Osteoblast (primary cell): Measurements from ENCODE around the gene WWP2. TPM values are rescaled to one million over a fixed set of nuclear protein-coding genes. Genes with fewer than 3 reads are reported as not detected.

ENCODE experiments used
- DNase-seq: peaks from one replicate; pipeline ENCODE4 v3.0.0; 2011; ENCODE audit warnings: low spot score, mixed read lengths; ENCODE audit not compliant: insufficient read length; ENCODE audit errors: missing footprints
- H2AFZ ChIP-seq: 2 replicates; pipeline ENCODE4 v1.6.0; 2011; ENCODE audit warnings: mild to moderate bottlenecking, low read length
- H3K27ac ChIP-seq: 2 replicates; pipeline ENCODE4 v1.5.1; 2011; ENCODE audit warnings: mild to moderate bottlenecking, low read depth, low read length, moderate library complexity
- H3K27me3 ChIP-seq: 2 replicates; pipeline ENCODE4 v1.6.0; 2012; ENCODE audit warnings: mild to moderate bottlenecking, control low read depth, inconsistent platforms, low read length, moderate library complexity; ENCODE audit not compliant: insufficient read depth
- H3K36me3 ChIP-seq: 2 replicates; pipeline ENCODE4 v1.5.1; 2011; ENCODE audit warnings: mild to moderate bottlenecking, low read length, control low read depth, moderate library complexity; ENCODE audit not compliant: insufficient read depth
- H3K4me1 ChIP-seq: 2 replicates; pipeline ENCODE4 v1.5.1; 2011; ENCODE audit warnings: mild to moderate bottlenecking, low read length, control low read depth, moderate library complexity; ENCODE audit not compliant: insufficient read depth
- H3K4me2 ChIP-seq: 2 replicates; pipeline ENCODE4 v1.6.0; 2011; ENCODE audit warnings: mild to moderate bottlenecking, low read length; ENCODE audit not compliant: insufficient read depth
- H3K4me3 ChIP-seq: fragments of 200-600 bp; sonication (generic); 3 replicates; pipeline ENCODE4 v1.5.1; 2012; ENCODE audit warnings: mild to moderate bottlenecking, low read length, inconsistent platforms; ENCODE audit not compliant: insufficient read depth
- H3K79me2 ChIP-seq: 2 replicates; pipeline ENCODE4 v1.6.0; 2012; ENCODE audit warnings: mild to moderate bottlenecking, low read length, control low read depth, inconsistent platforms; ENCODE audit not compliant: insufficient read depth
- H3K9me3 ChIP-seq: 2 replicates; pipeline ENCODE4 v1.5.1; 2011; ENCODE audit warnings: low read depth, low read length, control low read depth
- H4K20me1 ChIP-seq: 2 replicates; pipeline ENCODE4 v1.6.0; 2012; ENCODE audit warnings: mild to moderate bottlenecking, low read length, control low read depth; ENCODE audit not compliant: insufficient read depth
- CTCF ChIP-seq: IDR thresholded peaks from 2 replicates; pipeline ENCODE4 v1.5.1; 2011; ENCODE audit warnings: mild to moderate bottlenecking, low read depth, low read length, moderate library complexity; ENCODE audit errors: extremely low read depth
- total RNA-seq: library from RNA; depleted of rRNA; stranded (reverse); fragments of >200 nt; gene quantifications from 2 replicates; pipeline ENCODE4 v1.2.3, GENCODE V29; 2012

Gene WWP2
- total RNA-seq, 1 donor: 46.7 TPM

DNA sequence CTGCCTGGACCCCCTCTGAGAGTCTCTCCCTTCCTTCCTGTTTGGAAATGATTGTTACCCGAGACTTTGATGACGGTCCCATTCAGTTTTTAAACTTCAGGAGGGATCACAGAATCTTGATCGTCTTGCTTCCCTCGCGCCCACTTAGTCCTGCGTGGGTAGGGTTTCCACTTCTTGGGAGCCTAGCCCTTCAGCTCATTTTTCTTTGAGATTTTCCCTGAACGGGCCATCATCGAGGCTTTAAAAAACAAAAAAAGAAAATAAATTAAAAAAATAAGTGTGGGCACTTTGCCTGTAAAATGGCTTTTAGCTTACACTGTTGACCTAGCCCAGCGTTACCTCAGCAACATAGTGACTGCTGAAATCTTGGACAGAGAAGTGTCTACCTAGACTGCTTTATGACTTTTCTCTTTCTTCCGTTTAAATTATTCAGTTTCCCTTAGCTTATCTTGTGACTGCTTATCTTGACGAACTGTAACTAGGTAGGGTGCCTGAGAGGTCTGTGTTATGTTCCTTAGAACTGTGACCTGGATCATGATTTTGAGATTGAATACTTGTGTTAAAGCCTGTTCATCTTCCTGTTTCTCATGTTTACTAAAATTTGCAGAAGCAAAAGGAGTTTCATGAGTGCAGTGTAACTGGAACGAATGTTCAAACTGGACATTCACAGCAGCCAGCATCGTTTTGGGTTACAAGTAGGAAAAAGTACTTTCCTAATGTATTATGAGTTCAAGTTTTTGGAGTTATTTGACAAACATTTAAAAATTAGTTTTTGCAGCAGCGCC is 874 bp downstream of the WWP2 start:
- TF ChIP-seq CTCF: no peak
- Histone ChIP-seq H2AFZ (peak overlapping the region; percentile 99), H3K9me3 (no peaks in the 10 kb centered on the region), H3K4me3 (peak overlapping the region; percentile 99), H3K27me3 (no peaks in the 10 kb centered on the region), H3K4me1 (peaks cover 12% of the 10 kb centered on the region), H3K36me3 (no peaks in the 10 kb centered on the region), H3K27ac (peak overlapping the region; percentile 85), H3K4me2 (peak overlapping the region; percentile 99), H4K20me1 (peaks cover 6% of the 10 kb centered on the region), H3K79me2 (peaks cover 57% of the 10 kb centered on the region)
- DNase-seq: no peak

GRCh38 chr16:69763599-69763942 is 1.4 kb downstream of the WWP2 start:
- Histone ChIP-seq H3K9me3 (no peaks in the 10 kb centered on the region), H3K27me3 (no peaks in the 10 kb centered on the region), H2AFZ (no peak overlapping the region), H3K27ac (no peak overlapping the region), H3K4me3 (no peak overlapping the region), H4K20me1 (peaks cover 6% of the 10 kb centered on the region), H3K36me3 (no peaks in the 10 kb centered on the region), H3K79me2 (peaks cover 59% of the 10 kb centered on the region), H3K4me1 (peaks cover 12% of the 10 kb centered on the region), H3K4me2 (peak overlapping the region; percentile 99)
- TF ChIP-seq CTCF: no peak
- DNase-seq: no peak

DNA sequence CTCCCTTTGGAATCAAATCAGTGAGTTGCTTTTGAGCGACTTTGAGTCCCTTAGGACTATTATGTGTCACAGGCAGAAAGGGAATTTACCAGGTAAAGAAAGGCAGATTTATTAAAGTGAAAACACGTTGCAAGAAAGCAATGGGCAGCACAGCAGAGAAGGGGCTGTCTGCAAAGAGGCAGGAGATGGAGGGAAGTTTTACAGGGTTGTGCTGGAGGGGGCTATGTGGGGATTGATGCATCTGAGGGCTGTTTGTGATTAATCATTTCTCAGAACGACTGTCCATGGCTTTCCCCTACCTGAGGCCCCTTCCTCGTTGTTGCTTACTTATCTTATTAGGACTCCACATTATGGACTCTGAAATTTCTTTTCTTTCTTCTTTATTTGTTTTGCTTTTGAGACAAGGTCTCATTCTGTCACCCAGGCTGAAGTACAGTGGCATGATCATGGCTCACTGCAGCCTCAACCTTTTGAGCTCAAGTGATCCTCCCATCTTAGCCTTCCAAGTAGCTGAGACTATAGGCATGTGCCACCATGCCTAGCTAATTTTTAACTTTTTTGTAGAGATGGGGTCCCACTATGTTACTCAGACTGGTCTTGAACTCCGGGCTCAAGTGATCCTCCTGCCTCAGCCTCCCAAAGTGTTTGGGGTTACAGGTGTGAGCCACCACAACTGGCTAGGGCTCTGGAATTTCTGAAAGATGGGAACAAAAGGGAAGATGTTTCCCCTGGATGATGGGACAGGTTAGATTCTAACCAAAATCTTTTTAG is 5.5 kb downstream of the WWP2 start:
- Histone ChIP-seq H3K79me2 (peaks cover 85% of the 10 kb centered on the region), H3K4me3 (no peak overlapping the region)
- no peak for TF ChIP-seq CTCF

GRCh38 chr16:69768666-69769065 is 6.5 kb downstream of the WWP2 start:
- H3K36me3 ChIP-seq: no peaks in the 10 kb centered on the region
- H4K20me1 ChIP-seq: peaks cover 6% of the 10 kb centered on the region
- no peak for TF ChIP-seq CTCF
- H3K9me3 ChIP-seq: no peaks in the 10 kb centered on the region
- H3K4me3 ChIP-seq: no peak overlapping the region
- no peak overlapping the region for H2AFZ ChIP-seq
- no peak for DNase-seq
- no peaks in the 10 kb centered on the region for H3K27me3 ChIP-seq
- H3K79me2 ChIP-seq: peaks cover 81% of the 10 kb centered on the region
- H3K27ac ChIP-seq: no peak overlapping the region
- H3K4me1 ChIP-seq: peaks cover 10% of the 10 kb centered on the region
- H3K4me2 ChIP-seq: no peak overlapping the region

More for the DNA sequence above, 5.5 kb downstream of the WWP2 start:
- Histone ChIP-seq H3K27ac (no peak overlapping the region), H3K4me1 (peaks cover 15% of the 10 kb centered on the region), H3K27me3 (no peaks in the 10 kb centered on the region), H3K4me2 (no peak overlapping the region), H3K36me3 (no peaks in the 10 kb centered on the region), H2AFZ (no peak overlapping the region), H3K9me3 (no peaks in the 10 kb centered on the region), H4K20me1 (peaks cover 6% of the 10 kb centered on the region)
- DNase-seq: no peak
